ENCODE measurements around the gene ITIH3.

ITIH3 gene

DNA sequence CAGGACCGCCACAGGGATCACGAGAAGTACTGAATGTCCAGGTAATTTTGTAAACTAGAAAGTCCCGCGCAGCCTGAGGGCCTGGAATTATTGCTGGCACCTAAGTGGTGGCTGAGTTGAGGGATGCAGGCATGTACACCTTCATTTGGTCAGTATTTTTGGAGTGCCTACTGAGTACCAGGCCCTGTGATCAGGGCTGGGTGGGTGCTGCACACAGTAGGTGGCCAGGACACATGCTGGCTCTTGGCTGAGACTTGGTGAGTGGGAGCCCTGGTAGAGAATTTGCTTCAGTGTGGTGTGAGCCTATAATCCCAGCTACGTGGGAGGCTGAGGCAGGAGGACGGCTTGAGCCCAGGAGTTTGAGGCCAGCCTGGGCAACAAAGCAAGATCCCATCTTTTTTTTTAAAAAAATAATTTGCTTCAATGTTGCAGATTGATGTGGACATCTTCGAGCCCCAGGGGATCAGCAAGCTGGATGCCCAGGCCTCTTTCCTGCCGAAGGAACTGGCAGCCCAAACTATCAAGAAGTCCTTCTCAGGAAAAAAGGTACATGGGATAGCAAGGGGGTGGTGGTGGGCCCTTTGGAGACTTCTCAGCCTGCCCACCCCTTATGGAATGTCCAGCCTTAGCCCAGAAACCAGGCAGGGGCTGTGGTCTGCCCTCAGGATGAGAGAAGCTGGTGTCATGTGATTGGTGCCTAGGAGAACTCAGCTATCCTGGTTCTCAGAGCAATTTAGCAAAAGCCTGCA lies 14.6 kb upstream of the ITIH3 start:
- no peak for DNase-seq

- DNase-seq: no peak
Measured at GRCh38 chr3:52781741-52782140, 12.9 kb upstream of the ITIH3 start.

GRCh38 chr3:52782412-52783210 lies 12.0 kb upstream of the ITIH3 start:
- DNase-seq: no peak

- no peak for DNase-seq
Measured at GRCh38 chr3:52783211-52783555, 11.4 kb upstream of the ITIH3 start.

DNA sequence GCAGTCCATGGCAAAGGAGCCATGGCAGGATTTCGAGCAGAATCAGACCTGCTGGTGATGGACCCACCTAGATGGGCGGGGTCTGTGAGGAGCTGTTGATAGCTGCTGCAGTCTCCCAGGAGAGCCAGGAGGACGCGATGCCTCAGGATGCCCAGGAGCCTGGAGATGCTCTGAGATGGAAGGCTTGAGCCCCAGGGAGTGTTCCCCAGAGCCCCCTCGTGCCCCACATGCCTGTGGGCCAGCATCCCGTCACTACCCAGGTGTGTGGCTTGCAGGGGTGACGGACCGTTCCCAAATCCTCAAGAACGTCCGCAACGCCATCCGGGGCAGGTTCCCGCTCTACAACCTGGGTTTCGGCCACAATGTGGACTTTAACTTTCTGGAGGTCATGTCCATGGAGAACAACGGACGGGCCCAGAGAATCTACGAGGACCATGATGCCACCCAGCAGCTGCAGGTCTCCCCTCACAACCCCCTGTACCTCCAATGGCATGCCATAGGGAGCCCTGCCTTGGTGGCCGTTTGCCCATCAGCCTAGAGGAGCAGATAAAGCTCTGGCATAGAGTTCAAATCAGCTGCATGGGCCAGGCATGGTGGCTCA lies 10.5 kb upstream of the ITIH3 start:
- no peak for DNase-seq

- DNase-seq: no peak
Measured at GRCh38 chr3:52784931-52785590, 9.5 kb upstream of the ITIH3 start.

GRCh38 chr3:52786330-52787215 lies 8.0 kb upstream of the ITIH3 start:
- DNase-seq: no peak

- no peak for DNase-seq
Measured at GRCh38 chr3:52787246-52787645, 7.3 kb upstream of the ITIH3 start.

GRCh38 chr3:52787672-52788625 lies 6.6 kb upstream of the ITIH3 start:
- no peak for DNase-seq

- DNase-seq: no peak
Measured at GRCh38 chr3:52788890-52789745, 5.5 kb upstream of the ITIH3 start.

DNA sequence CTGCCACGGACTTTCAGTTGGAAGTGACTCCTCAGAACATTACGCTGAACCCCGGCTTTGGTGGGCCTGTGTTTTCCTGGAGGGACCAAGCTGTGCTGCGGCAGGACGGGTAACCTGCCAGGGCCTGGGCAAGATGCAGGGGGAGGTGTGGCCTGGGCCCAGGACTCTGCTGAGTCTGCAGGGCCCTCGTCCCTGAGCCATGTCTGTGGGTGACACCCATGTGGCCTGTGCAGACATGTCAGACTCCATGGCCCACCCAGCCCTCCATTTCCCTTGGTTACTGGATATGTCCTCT lies 4.9 kb upstream of the ITIH3 start:
- no peak for DNase-seq

DNA sequence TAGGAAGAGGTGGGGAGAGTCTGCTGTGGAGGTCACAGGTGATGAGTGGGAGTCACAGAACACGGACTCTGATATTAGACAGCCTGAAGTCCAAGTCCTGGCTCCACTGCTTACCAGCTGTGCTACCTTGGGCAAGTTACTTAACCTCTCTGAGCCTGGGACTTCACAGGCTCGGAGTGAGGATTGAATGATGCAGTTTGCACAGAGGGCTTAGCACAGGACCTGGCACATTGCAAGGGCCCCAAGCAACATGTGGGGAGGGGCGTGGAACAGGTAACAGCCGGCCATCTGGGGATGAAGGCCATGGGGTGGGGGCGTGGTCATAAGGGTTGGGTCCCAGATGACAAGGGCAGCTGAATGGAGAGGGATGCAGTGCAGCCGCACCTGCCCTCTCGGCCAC lies 4.3 kb upstream of the ITIH3 start:
- DNase-seq: no peak

DNA sequence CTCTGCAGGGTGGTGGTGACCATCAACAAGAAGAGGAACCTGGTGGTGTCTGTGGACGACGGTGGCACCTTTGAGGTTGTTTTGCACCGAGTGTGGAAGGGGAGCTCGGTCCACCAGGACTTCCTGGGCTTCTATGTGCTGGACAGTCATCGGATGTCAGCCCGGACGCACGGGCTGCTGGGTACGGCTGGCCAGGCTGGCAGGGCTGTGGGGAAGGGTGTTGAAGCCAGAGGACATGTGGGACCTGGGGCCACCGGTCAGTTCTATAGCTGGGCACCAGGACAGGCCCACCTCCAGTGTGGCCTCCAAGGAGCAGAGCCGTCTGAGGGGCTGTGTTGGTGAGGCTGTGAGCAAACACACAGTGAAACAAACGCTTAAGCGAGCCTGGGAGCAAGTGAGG lies 3.9 kb upstream of the ITIH3 start:
- DNase-seq: no peak

DNA sequence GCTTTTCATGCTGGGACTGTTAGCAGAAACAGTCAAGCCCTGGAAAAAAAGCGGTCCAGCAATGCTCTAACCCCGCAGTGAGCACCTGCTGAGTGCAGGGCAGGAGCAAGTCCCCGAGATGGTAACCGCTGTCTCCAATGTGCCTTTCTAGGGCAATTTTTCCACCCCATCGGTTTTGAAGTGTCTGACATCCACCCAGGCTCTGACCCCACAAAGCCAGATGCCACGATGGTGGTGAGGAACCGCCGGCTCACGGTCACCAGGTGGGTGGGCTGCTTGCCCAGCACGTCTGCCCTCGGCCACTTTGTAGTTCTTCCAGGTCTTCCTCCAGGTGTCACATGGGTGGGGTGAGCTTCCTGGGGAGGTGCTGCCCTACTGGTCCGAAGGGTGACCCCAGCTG lies 3.2 kb upstream of the ITIH3 start:
- DNase-seq: no peak

GRCh38 chr3:52791928-52792327 lies 2.7 kb upstream of the ITIH3 start:
- no peak for DNase-seq

DNA sequence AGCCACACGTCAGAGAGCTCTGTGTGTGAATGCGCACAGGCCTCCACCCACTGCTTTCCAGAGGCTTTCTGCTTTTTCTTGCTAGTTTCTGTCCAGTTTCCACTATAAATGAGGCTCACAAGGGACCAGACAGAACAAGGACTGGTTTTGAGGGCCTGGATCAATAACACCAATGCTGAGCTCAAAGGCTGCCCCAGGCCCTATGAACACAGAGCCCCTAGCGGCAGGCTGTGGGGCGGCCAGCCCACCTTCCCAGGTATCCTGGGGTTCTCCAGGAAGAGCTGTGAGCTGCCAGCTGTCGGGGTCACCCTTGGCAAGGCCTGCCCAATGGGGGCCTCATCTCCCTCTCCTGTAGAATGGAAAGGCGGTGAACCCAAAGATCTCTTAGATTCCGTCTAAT lies 2.2 kb upstream of the ITIH3 start:
- no peak for DNase-seq

- DNase-seq: no peak
Measured at GRCh38 chr3:52792961-52793695, 1.5 kb upstream of the ITIH3 start.

- DNase-seq: no peak
Measured at GRCh38 chr3:52793702-52794611, 639 bp upstream of the ITIH3 start.

Measured in bone marrow (tissue), 2 donors.